Stimulated activated CD8-positive, alpha-beta memory T cell treated with anti-CD3 and anti-CD28 coated beads, Interleukin-12 subunit alpha, Interleukin-12 subunit beta, amount 100 ng/mL, for 24 hours (primary cell): ENCODE results near the gene PRPF6.

Experiments used
- DNase-seq: peaks from one replicate; pipeline ENCODE4 v3.0.0-alpha.2; 2020; ENCODE audit errors: extremely low read depth

The PRPF6 gene

GRCh38 chr20:63945031-63945658 lies 35.8 kb upstream of the PRPF6 start:
- no peak for DNase-seq

- DNase-seq = no peak
These were observed 34.7 kb upstream of the PRPF6 start for GRCh38 chr20:63945921-63946920.

- no peak for DNase-seq
These were observed 33.8 kb upstream of the PRPF6 start for GRCh38 chr20:63946986-63947637.

GRCh38 chr20:63947638-63948456 lies 33.1 kb upstream of the PRPF6 start:
- DNase-seq = no peak

GRCh38 chr20:63950701-63951397 lies 30.1 kb upstream of the PRPF6 start:
- DNase-seq = no peak

GRCh38 chr20:63951398-63952209 lies 29.3 kb upstream of the PRPF6 start:
- no peak for DNase-seq

- DNase-seq = no peak
These were observed 28.8 kb upstream of the PRPF6 start for GRCh38 chr20:63952210-63952535.

GRCh38 chr20:63952769-63953168 lies 28.2 kb upstream of the PRPF6 start:
- no peak for DNase-seq

- no peak for DNase-seq
These were observed 27.0 kb upstream of the PRPF6 start for GRCh38 chr20:63953764-63954429.

- DNase-seq = no peak
These were observed 25.6 kb upstream of the PRPF6 start for GRCh38 chr20:63955281-63955826.

GRCh38 chr20:63955827-63956663 lies 24.9 kb upstream of the PRPF6 start, which contains the start of gene UCKL1:
TSS of gene UCKL1 (minus strand) at chr20:63956416. CDS start at chr20:63956372, 44 bp downstream.
- DNase-seq = peak; percentile 70

- no peak for DNase-seq
These were observed 24.3 kb upstream of the PRPF6 start for GRCh38 chr20:63956664-63957003.

- DNase-seq = no peak
These were observed 23.8 kb upstream of the PRPF6 start for GRCh38 chr20:63957004-63957689.

GRCh38 chr20:63957690-63958441 lies 23.1 kb upstream of the PRPF6 start:
- DNase-seq = no peak

GRCh38 chr20:63958471-63958870 lies 22.5 kb upstream of the PRPF6 start:
- no peak for DNase-seq

- DNase-seq = no peak
These were observed 21.8 kb upstream of the PRPF6 start for GRCh38 chr20:63958964-63959698.

- DNase-seq = no peak
These were observed 21.2 kb upstream of the PRPF6 start for GRCh38 chr20:63959699-63960075.
